Adrenal gland (tissue), 5 donors: Measurements from ENCODE around the gene KRTAP2-2.

ENCODE experiments used
- CTCF ChIP-seq, 6 experiments: fragments of 450-650 bp in 4 of 6; fragments of 200-600 bp in 2 of 6; sonication (generic) in 1 of 6; IDR thresholded peaks; 1 replicate in 5 of 6; 2 replicates in 1 of 6; pipeline versions ENCODE4 v1.5.1 to v1.8.0; 2016 to 2021; ENCODE audit warnings: antibody characterized with exemption in 6 of 6, mild to moderate bottlenecking in 2 of 6, moderate library complexity in 1 of 6
- POLR2A ChIP-seq, 2 donors: fragments of 450-650 bp; IDR thresholded peaks; one replicate each; pipeline ENCODE4 v1.6.1; 2017; ENCODE audit warnings: antibody characterized with exemption in 2 of 2, mild to moderate bottlenecking in 2 of 2, moderate library complexity in 1 of 2
- donor health status: DM: no; HTN: no; CAD: no.

GRCh38 chr17:41073676-41074075 is 18.6 kb upstream of the KRTAP2-2 start:
- TF ChIP-seq POLR2A (IDR thresholded peaks at IDR 0.05) (no peak), CTCF (IDR thresholded peaks at IDR 0.05) (no peak)
